RWPE2 (cell line): ENCODE results near the gene CENPK.
A peak's percentile ranks its signal among the peaks of the same experiment; 100 is the strongest.

Experiments
- ATAC-seq: fragments of 200-7000 bp; cut with Tn5 transposase; 3 replicates; pipeline ENCODE4 v1.9.1; 2021; ENCODE audit warnings: low read depth
- DNase-seq: peaks from one replicate; pipeline ENCODE4 v3.0.0-alpha.2; 2020; ENCODE audit warnings: low spot score
- H3K27ac ChIP-seq: fragments of 450-650 bp; 2 replicates; pipeline ENCODE4 v1.5.1; 2017; ENCODE audit warnings: mild to moderate bottlenecking; ENCODE audit not compliant: poor library complexity, severe bottlenecking
- H3K27me3 ChIP-seq: fragments of 250-450 bp; sonication (Bioruptor Pico); 2 replicates; pipeline ENCODE4 v1.5.1; 2021; ENCODE audit warnings: mild to moderate bottlenecking, moderate library complexity; ENCODE audit not compliant: insufficient read depth, poor library complexity, severe bottlenecking
- H3K36me3 ChIP-seq: fragments of 250-450 bp; sonication (Bioruptor Pico); 2 replicates; pipeline ENCODE4 v1.5.1; 2020; ENCODE audit warnings: low read depth, mild to moderate bottlenecking, moderate library complexity
- H3K4me1 ChIP-seq: fragments of 250-450 bp; sonication (Bioruptor Pico); 2 replicates; pipeline ENCODE4 v1.5.1; 2021; ENCODE audit warnings: mild to moderate bottlenecking, moderate library complexity; ENCODE audit not compliant: insufficient read depth, poor library complexity, severe bottlenecking
- H3K4me3 ChIP-seq: fragments of 250-450 bp; sonication (Bioruptor Pico); 2 replicates; pipeline ENCODE4 v1.5.1; 2021; ENCODE audit warnings: mild to moderate bottlenecking, moderate library complexity; ENCODE audit not compliant: severe bottlenecking
- H3K9me3 ChIP-seq: fragments of 250-450 bp; sonication (Bioruptor Pico); 2 replicates; pipeline ENCODE4 v1.5.1; 2021; ENCODE audit warnings: mild to moderate bottlenecking, moderate library complexity; ENCODE audit not compliant: severe bottlenecking
- TF ChIP-seq, protein P1 (sequence below): fragments of 450-650 bp; IDR thresholded peaks from one replicate; pipeline ENCODE4 v1.5.1; 2017; ENCODE audit warnings: mild to moderate bottlenecking, moderate library complexity; ENCODE audit not compliant: poor library complexity, severe bottlenecking

Gene CENPK

GRCh38 chr5:65485405-65485804 lies 77.6 kb downstream of the CENPK start:
- H3K27ac ChIP-seq, result no peak overlapping the region
- TF ChIP-seq, protein P1, sequence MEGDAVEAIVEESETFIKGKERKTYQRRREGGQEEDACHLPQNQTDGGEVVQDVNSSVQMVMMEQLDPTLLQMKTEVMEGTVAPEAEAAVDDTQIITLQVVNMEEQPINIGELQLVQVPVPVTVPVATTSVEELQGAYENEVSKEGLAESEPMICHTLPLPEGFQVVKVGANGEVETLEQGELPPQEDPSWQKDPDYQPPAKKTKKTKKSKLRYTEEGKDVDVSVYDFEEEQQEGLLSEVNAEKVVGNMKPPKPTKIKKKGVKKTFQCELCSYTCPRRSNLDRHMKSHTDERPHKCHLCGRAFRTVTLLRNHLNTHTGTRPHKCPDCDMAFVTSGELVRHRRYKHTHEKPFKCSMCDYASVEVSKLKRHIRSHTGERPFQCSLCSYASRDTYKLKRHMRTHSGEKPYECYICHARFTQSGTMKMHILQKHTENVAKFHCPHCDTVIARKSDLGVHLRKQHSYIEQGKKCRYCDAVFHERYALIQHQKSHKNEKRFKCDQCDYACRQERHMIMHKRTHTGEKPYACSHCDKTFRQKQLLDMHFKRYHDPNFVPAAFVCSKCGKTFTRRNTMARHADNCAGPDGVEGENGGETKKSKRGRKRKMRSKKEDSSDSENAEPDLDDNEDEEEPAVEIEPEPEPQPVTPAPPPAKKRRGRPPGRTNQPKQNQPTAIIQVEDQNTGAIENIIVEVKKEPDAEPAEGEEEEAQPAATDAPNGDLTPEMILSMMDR, result no peak
- peaks cover 5% of the 10 kb centered on the region for H3K4me1 ChIP-seq
- no peak overlapping the region for H3K4me3 ChIP-seq
- no peaks in the 10 kb centered on the region for H3K27me3 ChIP-seq
- no peak for DNase-seq
- H3K9me3 ChIP-seq, result no peaks in the 10 kb centered on the region
- no peak for ATAC-seq
- H3K36me3 ChIP-seq, result no peaks in the 10 kb centered on the region

DNA sequence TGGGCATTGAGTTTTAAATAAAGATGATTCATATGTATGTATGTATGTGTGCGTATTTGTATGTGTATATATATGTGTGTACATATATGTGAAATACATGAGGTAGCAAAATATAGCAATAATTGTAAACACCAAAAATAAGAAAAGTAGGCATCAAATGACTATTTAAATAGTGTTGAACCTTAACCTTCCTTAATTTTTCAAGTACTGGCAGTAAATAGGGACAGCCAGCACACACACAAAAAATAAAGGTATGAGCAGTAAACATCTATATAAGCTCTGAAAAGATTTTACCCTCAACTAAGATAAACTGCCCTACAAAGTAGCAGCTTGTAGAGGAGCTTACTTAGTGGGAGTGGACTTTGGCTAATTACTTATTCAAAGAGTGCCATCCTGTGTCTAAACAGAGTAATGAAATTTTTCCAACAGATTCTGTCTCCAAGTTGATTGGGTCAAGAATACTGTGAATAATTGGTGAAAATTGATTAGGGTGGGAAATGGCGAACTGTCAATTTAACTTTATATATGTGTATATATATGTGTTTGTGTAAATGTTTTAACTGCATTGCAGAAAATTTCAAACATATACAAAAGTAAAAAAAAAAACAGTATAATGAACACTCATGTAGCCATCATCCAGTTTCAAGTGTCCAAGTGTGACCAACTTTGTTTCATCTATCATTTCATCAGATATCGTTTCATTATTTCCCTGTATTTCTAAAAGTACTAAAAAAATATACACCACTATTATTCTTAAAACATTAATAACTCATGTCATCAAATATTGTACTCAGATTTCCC lies 79.2 kb downstream of the CENPK start:
- no peaks in the 10 kb centered on the region for H3K9me3 ChIP-seq
- H3K27me3 ChIP-seq, result no peaks in the 10 kb centered on the region
- peaks cover 9% of the 10 kb centered on the region for H3K4me1 ChIP-seq
- TF ChIP-seq, protein P1, result peak; percentile 94
- H3K27ac ChIP-seq, result peak overlapping the region; percentile 78
- peak; percentile 58 for ATAC-seq
- no peak for DNase-seq
- H3K4me3 ChIP-seq, result peak overlapping the region; percentile 45
- no peaks in the 10 kb centered on the region for H3K36me3 ChIP-seq

- Histone ChIP-seq H3K36me3 (no peaks in the 10 kb centered on the region), H3K4me1 (peaks cover 13% of the 10 kb centered on the region), H3K27me3 (no peaks in the 10 kb centered on the region), H3K27ac (peak overlapping the region; percentile 78), H3K9me3 (no peaks in the 10 kb centered on the region), H3K4me3 (peak overlapping the region; percentile 45)
- DNase-seq, result no peak
- TF ChIP-seq, protein P1, result no peak
- peak; percentile 19; the same call in 1 of the 3 replicates for ATAC-seq
These were observed 80.0 kb downstream of the CENPK start for GRCh38 chr5:65482736-65483545.

DNA sequence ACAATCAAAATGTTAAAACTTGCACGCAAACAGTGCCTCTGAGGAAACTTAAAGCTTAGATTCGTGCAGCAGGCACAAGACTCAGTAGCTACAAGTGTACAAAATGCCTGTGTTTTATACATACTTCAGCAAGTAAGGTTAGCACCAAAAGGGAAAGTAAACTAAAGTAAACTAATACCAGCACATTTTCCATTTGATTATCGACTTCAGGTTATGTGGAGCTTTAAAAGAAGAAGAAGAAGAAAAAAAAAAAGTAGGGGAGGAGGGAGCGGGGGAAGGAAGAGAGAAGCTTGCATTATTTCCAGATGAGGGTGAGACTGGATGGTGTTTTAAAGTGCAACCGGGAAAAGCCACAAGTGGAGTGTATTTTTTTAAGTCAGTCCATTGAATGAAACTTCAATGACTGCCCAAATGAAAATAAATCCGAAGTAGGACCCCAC lies 80.7 kb downstream of the CENPK start:
- no peaks in the 10 kb centered on the region for H3K36me3 ChIP-seq
- no peak for DNase-seq

More for the DNA sequence above, 80.7 kb downstream of the CENPK start:
- H3K9me3 ChIP-seq, result no peaks in the 10 kb centered on the region
- peak overlapping the region; percentile 45 for H3K4me3 ChIP-seq
- TF ChIP-seq, protein P1, result no peak
- peak; percentile 12; the same call in 1 of the 3 replicates for ATAC-seq
- peaks cover 14% of the 10 kb centered on the region for H3K4me1 ChIP-seq
- peak overlapping the region; percentile 78 for H3K27ac ChIP-seq
- H3K27me3 ChIP-seq, result no peaks in the 10 kb centered on the region
